IPS-18a (cell line): ENCODE results near the gene TIGAR.
A peak's percentile ranks its signal among the peaks of the same experiment; 100 is the strongest.

Experiments
- H3K27ac ChIP-seq: one replicate; pipeline ENCODE4 v1.5.1; 2013; ENCODE audit warnings: low read length
- H3K27me3 ChIP-seq: one replicate; pipeline ENCODE4 v1.6.1; 2013; ENCODE audit warnings: mild to moderate bottlenecking, low read length; ENCODE audit not compliant: control insufficient read depth, insufficient read depth
- H3K36me3 ChIP-seq: one replicate; pipeline ENCODE4 v1.6.1; 2013; ENCODE audit warnings: low read depth, low read length; ENCODE audit not compliant: control insufficient read depth
- H3K4me1 ChIP-seq: one replicate; pipeline ENCODE4 v1.6.1; 2013; ENCODE audit warnings: low read depth, low read length; ENCODE audit not compliant: control insufficient read depth
- H3K4me3 ChIP-seq: one replicate; pipeline ENCODE4 v1.5.1; 2013; ENCODE audit warnings: low read length
- H3K9ac ChIP-seq: one replicate; pipeline ENCODE4 v1.6.1; 2013; ENCODE audit warnings: mild to moderate bottlenecking, low read length, moderate library complexity
- H3K9me3 ChIP-seq: one replicate; pipeline ENCODE4 v1.6.1; 2013; ENCODE audit warnings: low read depth, low read length; ENCODE audit not compliant: control insufficient read depth

The TIGAR gene

DNA sequence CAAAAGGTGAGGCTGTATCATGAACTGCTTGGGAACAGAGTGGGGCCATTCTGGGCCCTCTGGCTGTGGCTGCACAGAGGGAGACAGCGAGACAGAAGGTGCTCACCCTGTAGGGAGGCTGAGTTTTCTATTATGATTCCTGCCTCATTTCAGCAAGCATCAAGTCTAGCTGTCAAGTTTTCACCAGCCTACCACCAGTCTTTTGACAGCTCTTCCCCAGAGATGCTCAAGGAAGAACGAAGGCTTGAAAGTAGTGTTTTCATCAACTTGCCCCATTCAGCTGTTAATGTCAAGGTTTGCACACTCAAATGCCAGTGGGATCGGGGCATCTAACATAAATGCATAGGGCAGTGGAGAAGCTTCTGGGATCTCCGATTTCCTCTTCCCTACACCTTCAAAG, 48.5 kb downstream of the TIGAR start:
- Histone ChIP-seq H3K4me1 (no peaks in the 10 kb centered on the region), H3K27ac (no peak overlapping the region), H3K9me3 (no peaks in the 10 kb centered on the region), H3K4me3 (no peak overlapping the region), H3K27me3 (no peaks in the 10 kb centered on the region), H3K36me3 (no peaks in the 10 kb centered on the region), H3K9ac (no peak overlapping the region)

DNA sequence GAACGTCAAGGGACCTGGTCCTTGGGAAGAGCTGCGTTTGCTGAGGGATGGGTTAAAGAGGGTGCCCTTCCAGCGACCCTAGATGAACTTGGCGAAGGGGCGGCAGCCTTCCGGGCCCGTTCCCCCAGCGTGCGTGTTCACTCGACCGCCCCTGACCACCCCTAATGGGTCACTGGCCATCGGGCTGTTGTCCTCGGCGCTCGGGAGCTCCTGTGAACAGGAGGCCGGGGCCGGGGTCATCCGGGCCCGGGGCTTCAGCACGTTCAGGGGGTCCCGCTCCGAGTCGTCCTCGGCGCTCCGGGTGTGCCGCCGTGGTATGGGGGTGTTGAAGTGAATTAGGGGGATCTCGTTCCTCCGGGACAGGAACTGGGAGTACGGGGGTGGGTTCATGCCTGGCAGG, 49.3 kb downstream of the TIGAR start:
- H3K36me3 ChIP-seq, result no peaks in the 10 kb centered on the region
- H3K4me3 ChIP-seq, result no peak overlapping the region
- H3K9ac ChIP-seq, result no peak overlapping the region
- no peaks in the 10 kb centered on the region for H3K4me1 ChIP-seq
- no peak overlapping the region for H3K27ac ChIP-seq
- H3K27me3 ChIP-seq, result no peaks in the 10 kb centered on the region
- no peaks in the 10 kb centered on the region for H3K9me3 ChIP-seq

DNA sequence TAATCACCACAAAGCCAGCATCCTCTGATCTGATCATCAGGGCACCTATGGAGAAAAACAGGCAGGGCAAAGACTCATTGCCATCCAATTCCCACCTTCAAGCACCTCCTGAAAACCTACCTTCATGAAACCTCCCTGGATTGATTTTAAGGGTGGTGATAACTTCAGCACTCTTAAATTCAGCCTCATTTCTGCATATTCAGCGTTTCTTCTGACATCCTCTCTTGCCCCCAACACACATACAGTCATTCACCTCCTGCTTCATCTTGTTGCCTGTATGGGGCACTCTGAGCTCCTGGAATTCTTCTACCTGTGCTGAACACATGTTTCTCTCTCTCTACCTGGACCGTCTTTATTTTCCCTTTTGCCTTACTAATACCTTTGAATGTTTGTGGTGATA, 51.6 kb downstream of the TIGAR start:
- no peak overlapping the region for H3K27ac ChIP-seq
- no peak overlapping the region for H3K9ac ChIP-seq
- H3K9me3 ChIP-seq, result no peaks in the 10 kb centered on the region
- no peak overlapping the region for H3K4me3 ChIP-seq
- no peaks in the 10 kb centered on the region for H3K27me3 ChIP-seq
- no peaks in the 10 kb centered on the region for H3K36me3 ChIP-seq
- no peaks in the 10 kb centered on the region for H3K4me1 ChIP-seq

DNA sequence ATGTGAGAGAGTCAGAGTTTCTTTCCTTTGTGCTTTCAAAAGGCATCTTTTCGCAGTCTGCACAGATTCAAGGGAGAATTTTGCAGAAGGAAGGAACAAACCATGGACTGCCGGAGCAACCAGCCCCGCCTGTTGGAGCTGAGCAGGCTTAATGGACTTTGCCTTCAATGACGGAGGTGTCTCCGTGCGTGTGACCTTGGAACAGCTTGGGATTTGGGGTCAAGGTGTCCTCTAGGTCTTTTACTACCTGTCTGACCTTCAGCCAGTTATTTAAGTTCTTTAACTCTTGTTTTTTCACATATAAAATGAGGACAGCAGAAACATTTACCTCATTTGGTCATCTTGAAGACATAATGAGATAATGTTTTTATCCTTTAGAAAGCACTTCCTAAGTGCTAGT, 54.4 kb downstream of the TIGAR start:
- Histone ChIP-seq H3K9me3 (no peaks in the 10 kb centered on the region), H3K4me1 (peaks cover 5% of the 10 kb centered on the region), H3K9ac (no peak overlapping the region), H3K4me3 (no peak overlapping the region), H3K36me3 (no peaks in the 10 kb centered on the region), H3K27me3 (no peaks in the 10 kb centered on the region), H3K27ac (no peak overlapping the region)

DNA sequence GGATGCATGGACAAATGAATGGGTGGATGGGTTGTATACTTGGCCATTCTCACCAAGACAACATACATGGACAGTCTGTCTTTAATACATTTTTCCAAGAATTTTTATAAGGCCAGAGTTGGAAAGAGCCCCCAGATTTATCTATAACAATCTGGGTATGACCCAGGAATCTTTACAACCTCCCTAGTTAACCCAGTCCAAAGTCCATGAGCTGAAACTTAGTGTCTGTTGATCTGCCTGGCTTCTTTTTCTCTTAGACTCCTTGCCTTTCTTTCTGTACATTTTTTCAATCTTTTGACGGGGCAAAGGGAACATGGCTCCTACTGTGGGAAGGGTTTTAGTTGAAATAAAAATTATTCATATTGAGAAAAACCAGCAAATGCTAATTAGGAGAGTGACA, 57.8 kb downstream of the TIGAR start:
- H3K4me1 ChIP-seq, result peaks cover 5% of the 10 kb centered on the region
- H3K4me3 ChIP-seq, result peak overlapping the region; percentile 15
- H3K27ac ChIP-seq, result no peak overlapping the region
- no peaks in the 10 kb centered on the region for H3K36me3 ChIP-seq
- no peak overlapping the region for H3K9ac ChIP-seq
- H3K9me3 ChIP-seq, result no peaks in the 10 kb centered on the region
- no peaks in the 10 kb centered on the region for H3K27me3 ChIP-seq

DNA sequence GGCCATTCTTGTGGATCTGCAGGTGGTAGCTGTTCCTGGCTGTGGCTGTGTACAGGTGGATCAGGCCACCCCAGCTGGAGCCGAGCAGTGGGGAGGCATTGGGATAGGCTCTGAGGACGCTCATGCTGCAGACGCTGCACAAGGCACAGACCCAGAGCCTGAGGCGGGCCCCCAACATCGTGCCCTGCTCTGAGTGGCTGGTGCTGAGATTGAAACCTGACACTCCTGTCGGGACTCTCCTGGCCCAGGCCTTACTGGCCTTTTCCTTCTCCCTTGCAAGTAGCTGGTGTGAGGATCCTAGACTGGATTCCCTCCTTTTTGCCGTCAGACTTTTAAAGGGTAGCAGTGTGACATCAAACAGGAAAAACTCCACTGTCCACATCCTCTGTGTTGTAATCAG, 58.4 kb downstream of the TIGAR start, which contains the start of gene FGF23:
Gene FGF23 (minus strand): TSS at position 308 of the 400 bp plus-strand sequence. CDS start 130 bp downstream, at position 178.
- H3K9ac ChIP-seq, result no peak within 1 kb of the TSS
- H3K4me3 ChIP-seq, result peak within 1 kb of the TSS; percentile 15
- no peaks in the 10 kb centered on the region for H3K27me3 ChIP-seq
- H3K4me1 ChIP-seq, result peaks cover 5% of the 10 kb centered on the region
- no peaks in the 10 kb centered on the region for H3K9me3 ChIP-seq
- no peak within 1 kb of the TSS for H3K27ac ChIP-seq
- no peaks in the 10 kb centered on the region for H3K36me3 ChIP-seq

DNA sequence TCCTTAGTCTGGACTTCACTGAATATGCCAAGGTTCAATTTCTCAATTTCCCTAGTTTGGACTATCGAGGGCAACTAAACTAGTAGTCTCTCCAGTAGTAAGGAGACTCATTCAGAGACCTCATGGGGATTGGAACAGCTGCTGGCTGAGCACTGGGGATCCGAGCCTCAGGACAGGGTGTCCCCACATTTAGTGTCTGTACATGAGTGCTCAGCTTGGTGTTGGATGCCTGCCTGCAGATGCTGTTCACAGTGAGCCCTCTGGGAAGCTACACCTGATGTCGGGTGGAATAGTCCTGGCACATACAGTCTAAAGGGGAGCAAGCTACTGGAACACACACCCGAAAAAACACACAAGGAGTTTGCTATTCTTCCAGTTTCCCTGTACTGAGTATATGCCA, 59.3 kb downstream of the TIGAR start:
- no peaks in the 10 kb centered on the region for H3K27me3 ChIP-seq
- H3K27ac ChIP-seq, result no peak overlapping the region
- H3K4me1 ChIP-seq, result peaks cover 5% of the 10 kb centered on the region
- H3K9ac ChIP-seq, result no peak overlapping the region
- no peak overlapping the region for H3K4me3 ChIP-seq
- no peaks in the 10 kb centered on the region for H3K9me3 ChIP-seq
- no peaks in the 10 kb centered on the region for H3K36me3 ChIP-seq

DNA sequence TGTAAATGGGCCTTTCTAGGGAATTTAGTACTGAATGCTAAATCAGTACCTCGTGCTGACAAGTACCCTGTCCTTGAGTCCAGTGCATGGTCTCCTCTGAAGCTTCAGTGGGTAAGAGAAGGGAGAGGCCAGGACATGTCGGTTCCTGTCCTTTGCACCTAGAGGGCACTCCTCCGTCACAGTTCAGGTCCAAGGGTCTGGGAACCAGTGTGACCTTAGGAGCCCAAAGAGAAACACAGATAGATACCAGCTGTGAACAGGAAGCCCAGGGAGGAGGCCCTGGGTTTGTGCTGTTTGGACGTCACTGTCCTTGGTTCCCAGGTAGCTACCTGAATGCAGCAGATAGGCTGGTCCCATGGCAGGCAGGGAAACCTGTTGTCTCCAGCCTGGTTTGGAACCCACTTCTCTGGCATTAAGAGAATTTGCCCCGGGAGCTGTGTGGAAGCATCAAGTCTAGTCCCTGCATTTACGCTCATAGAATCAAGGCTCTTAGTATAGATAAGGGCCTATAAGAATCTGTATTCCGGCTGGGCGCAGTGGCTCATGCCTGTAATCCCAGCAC, 62.4 kb downstream of the TIGAR start:
- H3K9ac ChIP-seq, result no peak overlapping the region
- H3K36me3 ChIP-seq, result no peaks in the 10 kb centered on the region
- H3K4me1 ChIP-seq, result peaks cover 5% of the 10 kb centered on the region
- no peaks in the 10 kb centered on the region for H3K27me3 ChIP-seq
- H3K9me3 ChIP-seq, result no peaks in the 10 kb centered on the region
- no peak overlapping the region for H3K27ac ChIP-seq
- H3K4me3 ChIP-seq, result no peak overlapping the region

DNA sequence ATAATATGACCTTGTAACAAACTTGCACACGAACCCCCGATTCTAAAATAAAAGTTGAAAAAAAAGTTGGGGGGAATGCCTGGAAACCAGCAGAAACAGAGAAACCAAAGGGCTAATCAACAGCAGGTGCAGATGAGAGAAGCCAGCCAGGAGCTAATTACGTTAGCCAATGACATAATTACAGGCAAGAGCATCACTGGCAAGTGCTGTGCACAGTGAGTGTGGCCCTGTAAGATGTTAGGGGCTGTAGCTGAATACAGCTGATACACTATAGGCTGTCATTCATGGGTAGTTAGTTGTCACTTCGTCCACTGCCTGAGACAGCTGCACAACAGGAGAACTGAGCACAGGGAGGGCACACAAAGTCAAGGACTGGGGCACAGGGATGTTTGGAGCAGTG, 65.8 kb downstream of the TIGAR start:
- Histone ChIP-seq H3K4me1 (no peaks in the 10 kb centered on the region), H3K27me3 (no peaks in the 10 kb centered on the region), H3K36me3 (no peaks in the 10 kb centered on the region), H3K9ac (no peak overlapping the region), H3K4me3 (no peak overlapping the region), H3K9me3 (no peaks in the 10 kb centered on the region), H3K27ac (no peak overlapping the region)

DNA sequence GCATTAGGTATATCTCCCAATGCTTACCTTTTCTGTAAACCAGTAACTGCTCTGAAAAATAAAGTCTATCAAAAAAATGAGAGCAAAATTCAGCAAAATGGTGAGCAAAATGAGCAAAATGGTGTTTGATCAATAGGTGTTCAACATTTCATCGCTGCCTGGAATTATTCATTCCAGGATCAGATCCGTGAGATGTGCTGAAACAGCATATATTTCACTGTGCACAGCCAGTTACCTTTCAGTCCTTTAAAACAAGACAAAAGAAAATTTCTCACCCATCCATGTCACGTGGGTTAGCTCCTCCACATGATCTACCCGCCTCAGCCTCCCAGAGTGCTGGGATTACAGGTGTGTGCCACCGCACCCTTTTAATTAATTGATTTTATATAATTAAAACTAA, 66.6 kb downstream of the TIGAR start:
- no peak overlapping the region for H3K4me3 ChIP-seq
- H3K27ac ChIP-seq, result no peak overlapping the region
- H3K36me3 ChIP-seq, result no peaks in the 10 kb centered on the region
- H3K27me3 ChIP-seq, result no peaks in the 10 kb centered on the region
- no peaks in the 10 kb centered on the region for H3K9me3 ChIP-seq
- H3K9ac ChIP-seq, result no peak overlapping the region
- no peaks in the 10 kb centered on the region for H3K4me1 ChIP-seq

DNA sequence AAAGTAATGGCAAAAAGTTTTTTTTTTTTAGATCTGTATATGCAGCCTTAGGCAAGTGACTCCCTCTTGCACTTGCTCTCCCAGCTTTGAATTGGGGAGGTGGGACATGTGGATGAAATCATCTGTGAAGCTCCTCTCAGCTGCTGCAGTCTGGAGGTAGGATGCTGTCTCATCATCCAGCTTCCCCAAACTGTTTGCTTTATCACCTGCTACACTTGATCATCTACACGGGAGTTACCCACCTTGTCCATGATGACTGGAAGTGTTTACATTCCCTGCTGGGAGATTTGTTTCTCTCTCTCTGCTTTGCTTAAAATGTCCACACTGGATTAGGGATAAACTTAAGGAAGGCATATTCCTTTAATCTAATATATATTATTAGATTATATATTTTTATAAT, 67.0 kb downstream of the TIGAR start:
- no peaks in the 10 kb centered on the region for H3K27me3 ChIP-seq
- H3K9me3 ChIP-seq, result no peaks in the 10 kb centered on the region
- H3K9ac ChIP-seq, result no peak overlapping the region
- H3K36me3 ChIP-seq, result no peaks in the 10 kb centered on the region
- no peak overlapping the region for H3K4me3 ChIP-seq
- no peaks in the 10 kb centered on the region for H3K4me1 ChIP-seq
- no peak overlapping the region for H3K27ac ChIP-seq

DNA sequence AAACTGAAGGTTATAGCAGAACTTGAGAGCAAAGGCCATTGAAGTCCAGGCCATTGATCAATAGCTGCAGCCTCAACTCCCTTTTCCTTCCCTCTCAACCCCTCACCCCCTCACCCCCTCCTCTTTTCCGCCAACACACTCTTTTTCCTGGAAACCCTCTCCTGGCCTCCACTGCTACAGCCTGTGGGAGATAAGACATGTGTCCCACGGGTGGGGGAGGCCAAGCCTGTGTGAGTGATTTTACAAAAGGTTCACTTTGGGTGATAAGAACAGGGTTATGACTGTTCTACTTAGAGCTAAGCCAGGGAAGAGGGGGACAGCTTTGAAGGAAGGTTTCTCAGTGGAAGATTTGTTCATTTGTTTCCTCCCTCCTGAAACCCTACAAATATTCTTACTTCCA, 67.6 kb downstream of the TIGAR start:
- Histone ChIP-seq H3K27ac (no peak overlapping the region), H3K27me3 (no peaks in the 10 kb centered on the region), H3K4me3 (no peak overlapping the region)

More for the DNA sequence above, 67.6 kb downstream of the TIGAR start:
- H3K9ac ChIP-seq, result no peak overlapping the region
- H3K9me3 ChIP-seq, result no peaks in the 10 kb centered on the region
- no peaks in the 10 kb centered on the region for H3K4me1 ChIP-seq
- H3K36me3 ChIP-seq, result no peaks in the 10 kb centered on the region
